Adipose tissue (tissue), 3 donors: ENCODE results near the gene ZNF195. TPM values are rescaled to one million over a fixed set of nuclear protein-coding genes. Genes with fewer than 3 reads are reported as not detected.
A peak's percentile ranks its signal among the peaks of the same experiment; 100 is the strongest.
"Not testable (repeated sequence)": the region's sequence is repeated elsewhere in the genome, so short reads cannot be mapped to it uniquely, and the experiment has no call there.

ENCODE experiments used
- H3K27ac ChIP-seq: one replicate; pipeline ENCODE4 v1.5.1; 2013; ENCODE audit warnings: low read depth, low read length
- WGBS, 3 donors: extraction: QIAGEN DNeasy Blood & Tissue Kit; methylation state at CpG; one replicate each; pipeline ENCODE4 v1.1.7; 2013; 5-methylcytosine and 5-hydroxymethylcytosine counted together
- polyA plus RNA-seq, 3 donors: library from polyadenylated mRNA; stranded (reverse); fragments of 200-250 nt; gene quantifications; one replicate each; pipeline ENCODE4 v1.2.3, GENCODE V29; 2013
- donor health status: healthy with polysubstance abuse.
- donor health status: Bipolar disorder and iron deficiency.
- donor health status: healthy.

Gene ZNF195
- 10 to 100 TPM in 1 of 3 donors, 1 to 10 TPM in 2; 6.1 to 10.2 (median 9.3) TPM for polyA plus RNA-seq

GRCh38 chr11:3378426-3379423 is at the start of gene ZNF195:
Gene ZNF195, minus strand, starts transcription at chr11:3379146. Its CDS starts 106 bp downstream, at chr11:3379040.
- peak within 1 kb of the TSS; percentile 42 for H3K27ac ChIP-seq
- WGBS, 3 donors: 1% methylated on average over 54 of the region's 54 CpGs

GRCh38 chr11:3428076-3428475 is 49.1 kb upstream of the ZNF195 start:
- not testable (repeated sequence) for H3K27ac ChIP-seq
- 80 to 90% (median 81%) methylated on average over 10 of the region's 10 CpGs for WGBS, 3 donors

DNA sequence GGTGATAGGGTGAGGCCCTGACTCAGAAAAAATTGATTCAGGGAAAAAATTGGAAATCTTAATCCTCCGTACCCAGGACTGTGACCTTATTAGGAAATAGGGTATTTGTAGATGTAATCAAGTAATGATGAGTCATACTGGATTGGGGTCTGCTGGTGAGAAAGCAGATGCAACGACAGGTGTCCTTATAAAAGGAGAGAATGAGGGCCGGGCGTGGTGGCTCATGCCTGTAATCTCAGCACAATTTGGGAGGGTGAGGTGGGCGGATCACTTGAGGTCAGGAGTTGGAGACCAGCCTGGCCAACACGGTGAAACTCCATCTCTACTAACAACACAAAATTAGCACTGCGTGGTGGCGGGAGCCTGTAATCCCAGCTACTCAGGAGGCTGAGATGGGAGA is 47.6 kb upstream of the ZNF195 start:
- 84 to 92% (median 87%) methylated on average over 8 of the region's 8 CpGs for WGBS, 3 donors
- not testable (repeated sequence) for H3K27ac ChIP-seq

DNA sequence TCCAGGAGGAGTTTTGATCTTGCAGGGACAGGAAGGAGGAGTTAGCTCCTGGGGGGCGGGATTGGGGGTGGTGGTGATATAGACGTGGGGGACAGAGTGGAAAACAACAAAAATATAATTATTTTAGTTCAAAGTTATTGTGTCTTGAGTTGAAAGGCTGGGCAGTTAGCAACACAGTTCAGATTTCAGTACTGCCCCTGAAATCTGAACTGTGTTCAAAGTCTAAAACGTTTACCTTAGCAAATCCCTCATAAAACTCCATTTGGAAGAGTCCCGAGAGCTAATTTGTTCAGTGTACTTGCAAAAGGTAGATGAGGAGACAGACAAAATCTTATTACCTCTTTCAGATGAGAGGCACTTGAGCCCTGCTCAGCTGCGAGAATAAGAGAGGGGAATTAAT is 45.0 kb upstream of the ZNF195 start:
- WGBS, 3 donors: 27 to 40% (median 30%) methylated on average over 5 of the region's 5 CpGs
- H3K27ac ChIP-seq: not testable (repeated sequence)

- H3K27ac ChIP-seq: not testable (repeated sequence)
- WGBS, 3 donors: 0% methylated on average over 32 to 46 of the region's 46 CpGs
Observed at GRCh38 chr11:3423138-3423731, 44.3 kb upstream of the ZNF195 start.

- H3K27ac ChIP-seq: not testable (repeated sequence)
- WGBS, 3 donors: 0 to 1% (median 1%) methylated on average over 53 to 66 of the region's 66 CpGs
Observed at GRCh38 chr11:3422380-3423137, 43.6 kb upstream of the ZNF195 start.

GRCh38 chr11:3421608-3422379 is 42.8 kb upstream of the ZNF195 start:
- not testable (repeated sequence) for H3K27ac ChIP-seq
- 3 to 7% (median 4%) methylated on average over 37 to 41 of the region's 42 CpGs for WGBS, 3 donors

DNA sequence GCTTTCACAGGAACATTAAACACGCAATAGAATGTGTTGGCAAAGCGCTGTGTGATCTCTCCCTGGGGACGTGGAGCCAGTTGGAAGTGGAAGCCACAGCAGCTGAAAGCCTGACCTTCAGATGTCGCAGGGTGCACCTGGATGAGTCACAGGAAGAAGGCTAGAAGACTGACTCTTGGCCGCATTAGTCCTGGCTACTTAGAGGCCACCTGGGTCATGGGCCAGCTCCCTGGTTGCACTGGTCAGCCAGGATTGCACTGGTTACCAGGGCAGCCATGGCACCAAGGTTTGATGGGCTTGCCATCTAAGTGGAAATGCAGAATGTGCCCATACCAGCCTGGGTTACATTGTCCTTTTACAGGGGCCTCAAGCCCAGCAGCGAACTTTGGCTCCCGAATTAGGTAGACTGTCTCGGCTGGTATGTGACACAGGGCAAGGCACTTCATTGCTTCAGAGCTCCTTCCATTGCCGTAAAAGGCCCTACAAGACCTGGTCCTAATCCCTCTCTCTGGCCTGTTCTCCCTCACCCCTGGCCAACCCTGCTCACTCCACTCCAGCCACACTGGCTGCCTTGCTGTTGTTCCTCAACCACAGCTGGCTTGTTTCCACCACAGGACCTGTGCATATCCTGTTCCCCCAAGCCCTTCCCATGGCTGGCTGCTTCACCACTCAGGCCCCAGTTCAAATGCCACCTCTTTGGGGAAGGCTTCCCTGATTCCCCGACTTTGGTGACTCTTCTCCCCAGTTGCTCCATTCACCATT is 41.5 kb upstream of the ZNF195 start:
- not testable (repeated sequence) for H3K27ac ChIP-seq
- 59 to 70% (median 68%) methylated on average over 8 to 9 of the region's 10 CpGs for WGBS, 3 donors

DNA sequence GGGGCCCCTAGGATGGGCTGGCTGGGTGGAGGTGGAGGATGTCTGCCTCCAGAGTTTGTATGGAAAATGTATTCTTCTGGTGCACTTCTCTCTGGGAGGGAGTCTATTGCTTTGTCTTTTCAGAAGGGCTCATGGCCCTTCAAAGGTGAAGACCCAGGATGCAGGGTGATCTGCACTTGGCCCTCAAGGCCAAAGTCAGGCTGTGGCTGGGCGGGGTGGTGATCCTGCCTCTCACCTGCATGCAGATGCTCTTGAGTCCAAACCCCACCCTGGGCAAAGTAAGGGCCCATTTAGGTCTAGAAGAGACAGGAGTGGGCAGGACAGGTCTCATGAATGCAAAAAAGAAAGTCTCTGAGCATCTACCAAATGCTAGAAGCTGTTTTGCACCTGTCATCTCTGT is 40.5 kb upstream of the ZNF195 start:
- 92 to 94% (median 92%) methylated on average over 1 of the region's 1 CpG for WGBS, 3 donors
- not testable (repeated sequence) for H3K27ac ChIP-seq

DNA sequence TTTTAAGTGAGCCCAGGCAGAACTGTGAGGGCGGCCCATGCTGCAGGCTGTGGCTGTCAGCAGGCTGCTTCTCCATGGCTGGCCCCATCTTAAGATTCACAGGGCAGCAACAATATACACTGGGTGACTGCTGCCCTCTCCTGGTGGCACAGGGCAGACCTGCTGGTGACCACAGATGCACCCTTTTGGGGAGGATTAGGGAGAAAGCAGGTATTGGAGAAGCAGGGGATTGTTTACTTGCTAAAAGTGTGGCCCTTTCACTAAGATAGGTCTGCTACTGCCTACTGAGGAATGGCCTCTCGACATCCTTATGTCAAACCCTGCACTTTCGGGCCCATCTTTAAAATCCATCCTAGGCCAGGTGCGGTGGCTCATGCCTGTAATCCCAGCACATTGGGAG is 38.1 kb upstream of the ZNF195 start:
- 46 to 72% (median 61%) methylated on average over 3 to 4 of the region's 4 CpGs for whole genome bisulfite sequencing, 3 donors
- not testable (repeated sequence) for H3K27ac ChIP-seq

GRCh38 chr11:3415301-3415700 is 36.4 kb upstream of the ZNF195 start:
- H3K27ac ChIP-seq: not testable (repeated sequence)
- WGBS, 3 donors: 85 to 92% (median 88%) methylated on average over 5 to 7 of the region's 7 CpGs

GRCh38 chr11:3413666-3414065 is 34.7 kb upstream of the ZNF195 start:
- WGBS, 3 donors: 83 to 86% (median 86%) methylated on average over 24 of the region's 24 CpGs
- not testable (repeated sequence) for H3K27ac ChIP-seq

DNA sequence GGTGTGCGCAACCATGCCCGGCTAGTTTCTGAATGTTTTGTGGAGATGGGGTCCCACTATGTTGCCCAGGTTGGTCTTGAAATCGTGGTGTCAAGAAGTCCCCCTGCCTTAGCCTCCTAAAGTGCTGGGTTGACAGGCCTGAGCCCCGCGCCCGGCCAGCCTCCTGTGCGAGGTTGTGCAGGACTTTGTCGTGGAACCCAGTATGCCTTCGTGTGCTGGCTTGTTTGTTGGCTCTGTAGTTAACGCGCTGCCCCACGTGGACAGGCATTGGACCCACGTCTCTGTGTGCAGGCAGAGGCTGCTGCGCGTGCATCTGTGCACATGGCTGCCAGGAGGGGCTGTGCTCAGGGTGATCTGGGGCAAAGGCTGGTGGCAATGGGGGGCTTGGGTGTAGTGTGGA is 33.9 kb upstream of the ZNF195 start:
- H3K27ac ChIP-seq: no peak overlapping the region
- WGBS, 3 donors: 85 to 92% (median 85%) methylated on average over 15 of the region's 15 CpGs

GRCh38 chr11:3408722-3409121 is 29.8 kb upstream of the ZNF195 start:
- H3K27ac ChIP-seq: not testable (repeated sequence)
- 8 to 20% (median 19%) methylated on average over 12 of the region's 12 CpGs for WGBS, 3 donors

- not testable (repeated sequence) for H3K27ac ChIP-seq
- whole genome bisulfite sequencing, 3 donors: 65 to 70% (median 68%) methylated on average over 8 of the region's 8 CpGs
Observed at GRCh38 chr11:3408058-3408605, 29.2 kb upstream of the ZNF195 start.

GRCh38 chr11:3406937-3407336 is 28.0 kb upstream of the ZNF195 start:
- not testable (repeated sequence) for H3K27ac ChIP-seq
- 81 to 87% (median 84%) methylated on average over 9 of the region's 9 CpGs for WGBS, 3 donors

GRCh38 chr11:3406223-3406875 is 27.4 kb upstream of the ZNF195 start:
- 76 to 83% (median 77%) methylated on average over 17 of the region's 17 CpGs for WGBS, 3 donors
- not testable (repeated sequence) for H3K27ac ChIP-seq
